GM21381 (cell line): ENCODE measurements around the gene ADNP.

Experiments
- ATAC-seq: cut with Tn5 transposase; IDR thresholded peaks from one replicate; pipeline ENCODE4 v1.9.1; 2021; ENCODE audit warnings: mild to moderate bottlenecking, moderate library complexity; ENCODE audit not compliant: unreplicated experiment

The ADNP gene

DNA sequence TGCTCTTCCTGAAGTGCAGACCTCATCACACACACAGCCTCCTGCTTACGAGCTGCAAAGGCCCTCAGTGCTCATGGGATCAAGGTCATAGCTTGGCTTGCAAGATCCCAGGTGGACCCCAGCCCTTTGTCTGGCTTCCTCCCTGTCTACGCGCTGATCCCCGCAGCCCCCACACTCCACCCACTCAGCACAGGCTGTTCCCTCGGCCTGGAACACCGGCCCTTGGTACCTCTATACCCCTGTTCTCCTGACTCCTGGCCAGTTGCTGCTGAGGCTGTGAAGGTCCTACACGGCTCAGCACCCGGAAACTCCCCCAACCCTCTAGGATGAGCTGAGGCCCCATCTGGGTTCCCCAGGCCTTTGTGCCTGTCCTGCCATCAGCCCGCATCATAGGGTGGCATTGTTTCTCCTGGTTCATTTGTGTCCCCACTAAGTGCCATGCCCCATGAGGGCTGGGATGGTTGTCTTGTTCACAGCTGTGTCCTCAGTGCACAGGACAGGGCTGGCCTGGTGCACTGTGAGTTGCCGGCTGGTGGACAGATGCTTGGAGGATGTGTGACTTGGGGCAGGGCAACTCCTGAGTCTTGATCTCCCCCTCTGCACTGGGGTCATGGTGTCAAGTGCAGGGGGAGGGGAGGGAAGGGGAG lies 57.0 kb downstream of the ADNP start:
- ATAC-seq, result no peak

- no peak for ATAC-seq
These were observed 57.7 kb downstream of the ADNP start for GRCh38 chr20:50873585-50873984.

DNA sequence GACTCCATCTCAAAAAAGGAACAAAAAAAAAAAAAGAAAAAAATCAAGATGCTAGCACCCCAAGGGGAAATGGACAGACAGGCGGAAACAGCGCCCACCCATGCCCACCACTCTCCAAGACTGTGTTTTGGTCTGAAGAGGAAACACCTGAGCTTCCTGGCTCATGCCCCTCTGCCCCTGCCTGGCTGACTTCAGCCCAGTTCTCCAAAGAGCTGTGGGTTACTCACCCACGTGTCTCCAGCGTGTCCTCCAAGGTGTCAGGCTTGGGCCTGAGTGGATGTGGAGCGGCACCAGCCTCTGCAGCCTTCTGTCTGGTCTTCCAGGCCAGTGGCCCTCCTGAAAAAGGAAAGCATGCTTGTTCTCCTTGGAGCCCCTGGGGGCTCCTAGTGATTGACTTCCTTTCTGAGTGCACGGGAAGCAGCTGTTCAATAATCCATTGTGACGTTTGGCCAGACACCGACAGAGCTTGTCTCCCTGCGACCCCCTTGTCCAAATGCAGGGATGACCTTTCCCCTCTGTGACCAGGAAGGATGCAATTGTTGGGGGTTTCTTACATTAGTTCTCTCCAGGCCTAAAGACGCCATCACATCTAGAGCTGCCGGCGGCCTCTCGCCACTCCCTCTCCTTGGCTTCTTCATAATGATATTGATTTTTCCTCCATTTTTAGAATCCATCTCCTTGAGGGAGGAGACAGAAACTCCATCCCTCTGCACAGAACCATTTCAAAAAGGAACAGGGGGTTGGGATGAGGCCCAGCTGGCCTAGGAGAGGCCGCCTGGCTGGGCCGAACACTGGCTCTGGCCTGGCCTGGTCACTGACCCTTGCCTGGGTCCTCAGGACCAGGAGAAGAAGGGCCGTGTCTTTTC lies 58.4 kb downstream of the ADNP start:
- no peak for ATAC-seq

DNA sequence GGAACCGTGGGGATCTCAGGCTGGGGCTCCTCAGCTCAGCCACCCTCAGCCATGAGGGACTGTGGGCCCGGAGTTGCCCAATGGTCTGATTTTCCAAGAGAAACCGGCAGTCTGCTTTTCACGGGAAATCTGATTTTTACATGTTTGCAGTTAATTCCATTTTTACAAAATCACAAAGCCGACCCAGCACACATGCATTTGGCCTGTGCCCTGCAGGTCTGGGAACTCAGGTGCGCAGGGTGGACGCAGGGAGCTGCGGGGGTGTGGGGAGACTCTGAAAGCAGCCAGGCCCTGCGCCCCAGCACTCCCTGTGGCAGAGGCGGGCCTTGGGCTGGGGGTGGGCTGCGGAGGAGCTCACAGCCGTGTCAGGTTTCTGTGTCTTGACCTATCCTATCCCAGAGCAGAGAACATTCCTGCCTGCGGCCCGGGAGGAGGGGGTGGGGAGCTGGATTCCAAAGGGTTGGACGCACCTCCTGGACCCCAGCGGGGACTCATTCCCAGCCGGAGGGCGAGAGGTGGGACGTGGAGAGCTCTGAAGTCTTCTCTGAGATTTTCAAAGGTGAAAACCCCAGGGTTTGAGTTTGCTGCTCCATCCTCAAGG lies 60.6 kb downstream of the ADNP start:
- ATAC-seq, result no peak

- ATAC-seq, result no peak
These were observed 62.4 kb downstream of the ADNP start for GRCh38 chr20:50868509-50869495.

DNA sequence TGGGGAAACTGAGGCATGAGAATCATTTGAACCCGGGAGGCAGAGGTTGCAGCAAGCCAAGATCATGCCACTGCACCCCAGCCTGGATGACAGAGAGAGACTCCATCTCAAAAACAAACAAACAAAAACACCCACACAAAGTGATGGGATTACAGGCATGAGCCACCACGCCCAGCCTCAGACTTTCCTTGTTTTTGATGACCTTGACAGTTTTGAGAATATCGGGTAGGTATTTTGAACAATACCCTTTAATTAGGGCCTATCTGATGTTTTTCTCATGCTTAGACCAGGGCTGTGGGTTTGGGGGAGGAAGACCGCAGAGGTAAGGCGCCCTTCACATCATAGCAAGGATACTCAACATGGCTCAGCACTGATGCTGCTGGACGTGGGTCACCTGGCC lies 63.4 kb downstream of the ADNP start:
- ATAC-seq, result no peak

DNA sequence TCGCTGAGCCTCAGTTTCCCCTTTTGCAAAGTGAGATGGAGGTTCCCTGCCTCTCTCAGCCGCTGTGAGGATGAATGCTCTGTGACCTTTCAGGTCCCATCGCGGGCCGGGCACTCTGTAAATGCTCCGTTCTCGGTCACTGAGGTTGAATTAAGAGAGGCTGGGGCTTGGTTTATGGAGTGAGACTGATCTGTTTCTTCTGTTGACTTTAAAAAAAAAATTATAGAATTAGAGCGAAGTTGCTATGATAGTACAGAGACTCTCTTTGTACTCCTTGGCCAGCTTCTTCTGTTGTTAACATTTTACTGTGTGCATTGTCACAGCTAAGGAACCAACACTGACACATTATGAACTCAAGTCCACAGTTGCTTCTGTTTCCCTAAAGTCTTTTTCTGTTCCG lies 64.4 kb downstream of the ADNP start:
- ATAC-seq, result no peak

DNA sequence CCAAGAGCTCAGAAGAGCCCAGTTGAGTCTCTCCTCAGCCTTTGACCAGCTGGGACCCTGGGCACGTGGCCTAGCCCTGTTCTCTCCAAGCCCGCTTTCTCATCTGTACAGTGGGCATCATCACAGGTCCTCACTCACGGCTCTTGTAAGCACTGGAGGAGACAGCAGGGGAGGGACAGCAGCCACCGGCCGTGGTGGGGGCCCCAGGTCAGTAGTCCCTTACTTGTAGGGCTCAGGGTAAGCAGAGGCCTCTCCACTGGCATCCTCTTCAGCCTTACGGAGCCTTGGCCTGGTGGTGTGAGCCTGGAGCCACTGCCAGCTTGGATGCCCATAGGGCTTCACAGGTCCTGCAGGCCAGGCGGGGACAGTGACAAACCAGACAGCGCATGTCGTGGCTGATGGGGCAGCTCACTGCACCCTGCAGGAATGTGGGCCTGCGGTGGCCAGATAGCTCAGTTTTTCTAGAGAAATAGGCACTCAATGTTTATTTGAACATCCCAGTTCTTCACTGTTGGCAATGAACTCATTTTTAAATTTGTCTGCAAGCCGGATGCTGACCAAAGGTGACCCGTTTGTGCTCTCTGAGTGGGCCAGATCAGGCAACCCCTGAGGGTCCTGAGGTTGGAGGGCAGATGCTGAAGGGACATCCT lies 65.1 kb downstream of the ADNP start:
- no peak for ATAC-seq

DNA sequence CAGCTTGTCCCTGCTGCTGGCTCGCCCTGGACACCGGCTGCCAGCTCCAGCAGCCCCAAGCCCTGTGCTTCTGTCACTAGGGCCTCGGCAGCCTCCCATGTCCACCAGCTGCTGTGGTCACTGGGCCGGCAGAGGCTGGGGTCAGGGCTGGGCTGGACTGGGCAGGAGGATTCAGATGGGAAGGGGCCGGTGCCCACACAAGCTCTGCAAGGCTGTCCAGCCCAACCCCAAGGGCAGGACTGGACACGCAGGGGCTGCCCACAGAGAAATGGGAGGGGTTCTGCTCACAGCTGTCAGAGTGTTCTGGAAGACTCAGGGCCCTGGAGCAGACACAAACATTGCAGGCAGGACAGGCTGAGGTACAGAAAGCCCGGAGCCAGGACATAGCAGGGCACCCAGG lies 65.6 kb downstream of the ADNP start:
- ATAC-seq, result no peak

GRCh38 chr20:50865114-50865513 lies 66.1 kb downstream of the ADNP start:
- no peak for ATAC-seq

DNA sequence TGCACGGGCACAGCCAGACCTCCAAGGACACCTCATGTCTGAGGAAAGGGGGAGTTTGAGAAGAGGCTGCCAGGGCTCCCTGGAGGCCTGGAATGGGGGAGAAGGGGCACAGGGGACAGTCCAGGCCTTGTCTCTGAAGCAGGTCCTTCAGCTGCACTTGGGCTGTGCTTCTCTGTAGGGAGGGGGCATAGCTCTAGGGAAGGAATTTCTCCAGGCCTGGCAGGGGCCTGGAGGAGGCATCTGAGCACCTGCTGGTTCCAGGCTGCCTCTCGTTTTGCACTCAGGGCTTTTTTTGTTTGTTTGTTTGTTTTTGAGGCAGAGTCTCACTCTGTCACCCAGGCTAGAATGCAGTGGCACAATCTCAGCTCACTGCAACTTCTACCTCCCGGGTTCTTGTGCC lies 68.7 kb downstream of the ADNP start:
- ATAC-seq, result no peak

GRCh38 chr20:50861012-50861411 lies 70.2 kb downstream of the ADNP start:
- ATAC-seq, result no peak

- ATAC-seq, result no peak
These were observed 72.1 kb downstream of the ADNP start for GRCh38 chr20:50859161-50859560.

DNA sequence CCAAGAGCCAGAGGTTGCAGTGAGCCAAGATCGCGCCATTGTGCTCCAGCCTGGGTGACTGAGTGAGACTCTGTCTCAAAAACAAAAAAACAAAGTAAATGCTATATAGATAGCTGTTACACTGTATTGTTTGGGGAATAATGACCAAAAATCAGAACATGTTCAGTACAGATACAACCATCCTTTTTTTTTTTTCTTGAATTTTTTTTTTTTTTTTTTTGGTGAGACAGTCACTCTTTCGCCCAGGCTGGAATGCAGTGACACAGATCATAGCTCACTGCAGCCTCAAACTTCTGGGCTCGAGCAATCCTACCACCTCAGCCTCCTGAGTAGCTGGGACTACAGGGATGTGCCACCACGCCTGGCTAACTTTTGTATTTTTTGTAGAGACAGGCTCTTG lies 72.7 kb downstream of the ADNP start:
- ATAC-seq, result no peak

- ATAC-seq, result no peak
These were observed 73.9 kb downstream of the ADNP start for GRCh38 chr20:50857348-50857747.

GRCh38 chr20:50856475-50857041 lies 74.7 kb downstream of the ADNP start:
- no peak for ATAC-seq

DNA sequence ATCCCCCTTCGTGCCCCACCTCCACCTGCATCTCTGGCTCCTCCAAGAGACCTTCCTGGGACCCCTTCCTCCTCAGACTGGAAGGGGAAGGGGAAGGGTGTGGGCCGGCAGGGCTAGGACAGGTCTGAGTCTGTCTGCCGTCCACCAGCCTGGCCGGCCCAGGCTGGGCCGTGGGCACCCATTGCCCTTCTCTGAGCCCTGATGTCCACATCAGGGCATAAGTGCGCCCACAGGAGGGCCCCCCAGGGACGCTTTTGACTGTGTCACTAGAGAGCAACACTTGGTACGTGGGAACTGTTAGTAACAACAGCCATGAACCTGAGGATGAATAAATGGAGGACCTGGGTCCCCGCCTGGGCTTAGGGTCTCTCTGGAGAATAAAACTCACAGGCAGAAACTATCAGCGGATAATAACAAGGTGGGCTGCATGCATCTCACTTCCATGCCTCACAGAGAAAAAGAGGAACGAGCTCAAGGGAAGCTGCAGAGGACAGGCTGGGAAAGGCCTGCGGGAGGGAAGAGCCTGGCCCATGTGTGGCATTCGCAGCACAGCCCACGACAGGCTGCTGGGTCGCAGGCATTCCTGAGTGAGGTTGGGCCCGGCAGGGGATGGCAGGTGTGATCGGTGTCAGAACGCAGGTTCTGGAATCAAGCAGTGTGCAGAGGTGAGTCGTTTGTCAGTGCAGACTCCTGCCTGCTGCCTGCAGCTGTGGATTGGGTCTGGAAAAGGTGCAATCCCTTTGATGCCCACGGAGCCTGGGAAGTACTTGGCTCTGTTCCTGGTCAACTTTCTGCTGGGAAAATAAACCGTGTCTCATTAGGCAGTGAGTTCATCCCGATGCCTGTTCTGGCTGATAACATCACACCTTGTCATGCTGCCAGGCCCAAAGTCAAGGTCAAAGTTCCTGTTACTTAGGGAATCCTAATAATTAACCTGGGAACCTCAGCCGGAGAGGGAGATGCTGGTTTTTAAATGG lies 75.5 kb downstream of the ADNP start:
- no peak for ATAC-seq

DNA sequence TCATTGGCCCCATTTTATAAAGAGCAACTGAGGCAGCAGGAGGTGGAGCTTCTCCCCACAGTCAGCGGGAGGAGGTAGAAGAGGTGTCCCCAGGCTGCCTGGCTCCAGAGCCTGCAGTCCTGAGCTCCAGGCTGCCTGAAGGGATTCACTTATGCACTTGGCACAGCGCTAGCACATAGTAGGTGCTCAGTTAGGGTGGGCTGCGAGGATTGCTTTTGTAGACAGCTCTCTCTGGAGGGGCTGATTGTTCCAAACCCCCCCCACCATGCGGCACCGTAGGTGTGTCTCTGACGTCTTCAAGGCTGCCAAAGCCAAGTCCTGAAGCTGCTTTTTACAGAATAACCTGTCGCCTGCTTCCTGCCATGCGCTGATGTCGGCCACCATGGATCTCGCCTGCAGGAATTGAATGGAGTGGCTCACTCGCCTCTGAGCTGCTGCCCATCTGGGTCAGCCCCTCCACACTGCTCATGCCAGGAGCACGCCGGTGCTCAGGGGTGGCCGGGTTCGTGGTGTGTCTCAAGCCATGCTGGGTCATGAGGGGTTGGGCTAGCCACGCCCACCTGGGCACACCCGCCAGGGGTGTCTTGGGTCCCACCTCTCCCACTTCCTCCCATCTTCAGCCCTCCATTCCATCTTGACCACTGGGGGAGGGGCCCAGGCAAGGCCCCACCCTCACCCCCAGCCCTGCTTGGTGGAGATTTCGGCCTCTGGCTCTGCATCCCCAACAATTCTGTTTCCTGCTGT lies 76.6 kb downstream of the ADNP start:
- ATAC-seq, result no peak
